GM12891 (cell line): ENCODE data around the gene MKRN1.

Experiments used
- PAX5 ChIP-seq: IDR thresholded peaks from 2 replicates; pipeline ENCODE4 v1.6.1; 2011; ENCODE audit warnings: low read length, moderate library complexity, mild to moderate bottlenecking; ENCODE audit not compliant: insufficient read depth, severe bottlenecking
- POLR2A ChIP-seq: IDR thresholded peaks from 2 replicates; pipeline ENCODE4 v1.6.1; 2011; ENCODE audit warnings: low read depth, low read length, control low read depth
- POLR2AphosphoS5 ChIP-seq: IDR thresholded peaks from 2 replicates; pipeline ENCODE4 v1.6.1; 2011; ENCODE audit warnings: low read depth, low read length, control low read depth
- POU2F2 ChIP-seq: IDR thresholded peaks from 2 replicates; pipeline ENCODE4 v1.6.1; 2011; ENCODE audit warnings: low read depth, mild to moderate bottlenecking, control low read depth, low read length, moderate library complexity
- SPI1 ChIP-seq: IDR thresholded peaks from 2 replicates; pipeline ENCODE4 v1.6.1; 2011; ENCODE audit warnings: low read depth, low read length, control low read depth
- TAF1 ChIP-seq: IDR thresholded peaks from 2 replicates; pipeline ENCODE4 v1.6.1; 2011; ENCODE audit warnings: low read depth, low read length, control low read depth

DNA sequence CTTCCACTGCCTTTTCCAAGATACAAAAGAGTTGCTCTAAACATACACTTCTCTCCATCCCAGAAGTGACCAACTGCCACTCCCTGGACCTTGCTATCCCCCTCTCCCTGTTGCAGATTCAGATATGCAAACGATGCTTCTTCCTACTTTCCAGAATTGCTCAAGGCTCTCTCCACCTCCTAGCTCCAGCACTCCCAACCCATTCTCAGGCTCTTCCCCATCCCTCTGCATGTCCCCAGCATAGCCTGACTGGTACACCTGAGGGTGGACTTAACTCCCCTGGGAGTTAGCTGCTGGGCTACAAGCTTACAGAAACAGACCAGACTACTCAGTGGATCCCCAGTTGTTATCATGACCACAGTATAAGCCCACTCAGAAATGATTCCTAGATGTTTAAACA, 27.6 kb downstream of the MKRN1 start:
- TF ChIP-seq POLR2A, result no peak
- no peak for TF ChIP-seq POLR2AphosphoS5
- TF ChIP-seq POU2F2, result no peak
- no peak for TF ChIP-seq TAF1
- no peak for TF ChIP-seq SPI1
- TF ChIP-seq PAX5, result no peak
